Hepatic stellate cell (primary cell): ENCODE results near the gene GHRHR.

Source experiments
- DNase-seq: peaks from one replicate; pipeline ENCODE4 v3.0.0; 2011; ENCODE audit warnings: low spot score

GHRHR gene

GRCh38 chr7:30968294-30968693 lies 4.5 kb downstream of the GHRHR start:
- no peak for DNase-seq

GRCh38 chr7:30968747-30969603 lies 5.2 kb downstream of the GHRHR start:
- no peak for DNase-seq

GRCh38 chr7:30969604-30969970 lies 5.8 kb downstream of the GHRHR start:
- DNase-seq: no peak

DNA sequence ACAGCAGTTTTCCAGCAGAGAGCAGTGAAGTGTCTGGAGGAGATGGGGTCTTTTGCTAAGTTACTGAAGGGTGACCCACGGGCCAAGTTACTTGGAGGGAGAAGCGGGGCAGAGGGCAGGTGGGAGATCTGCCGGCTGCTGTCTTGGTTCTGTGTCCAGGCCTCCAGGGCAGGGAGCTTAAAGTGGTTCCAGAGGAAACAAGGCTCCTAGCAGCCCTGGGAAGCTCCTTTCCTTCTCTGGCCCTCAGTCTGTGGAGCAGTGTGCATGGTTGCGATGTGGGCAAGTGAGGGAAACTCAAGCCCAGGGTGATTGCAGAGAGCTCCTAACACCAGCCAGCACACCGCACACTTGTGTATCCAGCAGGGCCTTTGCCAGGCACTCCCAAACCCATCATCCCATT lies 6.3 kb downstream of the GHRHR start:
- no peak for DNase-seq

GRCh38 chr7:30970594-30971094 lies 6.9 kb downstream of the GHRHR start:
- no peak for DNase-seq

DNA sequence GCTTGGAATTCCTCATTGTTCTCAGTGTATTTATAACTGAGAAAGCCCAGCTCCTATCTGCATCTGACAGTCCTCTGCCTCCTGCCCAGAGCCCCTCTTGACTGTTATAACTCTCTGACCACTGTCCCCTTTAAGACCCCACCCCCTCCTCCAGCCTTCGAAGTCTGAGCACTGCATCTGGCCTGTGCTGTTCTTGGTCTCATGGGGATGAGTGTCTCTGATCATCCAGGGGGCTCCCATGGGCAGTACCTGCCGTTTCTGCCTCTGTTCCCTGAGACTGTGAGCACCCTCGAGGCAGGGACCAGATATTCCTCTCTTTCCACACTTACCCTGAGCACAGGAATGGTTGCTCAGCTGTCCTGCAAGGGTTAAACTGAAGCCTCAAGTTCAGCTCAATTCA lies 7.7 kb downstream of the GHRHR start:
- no peak for DNase-seq

DNA sequence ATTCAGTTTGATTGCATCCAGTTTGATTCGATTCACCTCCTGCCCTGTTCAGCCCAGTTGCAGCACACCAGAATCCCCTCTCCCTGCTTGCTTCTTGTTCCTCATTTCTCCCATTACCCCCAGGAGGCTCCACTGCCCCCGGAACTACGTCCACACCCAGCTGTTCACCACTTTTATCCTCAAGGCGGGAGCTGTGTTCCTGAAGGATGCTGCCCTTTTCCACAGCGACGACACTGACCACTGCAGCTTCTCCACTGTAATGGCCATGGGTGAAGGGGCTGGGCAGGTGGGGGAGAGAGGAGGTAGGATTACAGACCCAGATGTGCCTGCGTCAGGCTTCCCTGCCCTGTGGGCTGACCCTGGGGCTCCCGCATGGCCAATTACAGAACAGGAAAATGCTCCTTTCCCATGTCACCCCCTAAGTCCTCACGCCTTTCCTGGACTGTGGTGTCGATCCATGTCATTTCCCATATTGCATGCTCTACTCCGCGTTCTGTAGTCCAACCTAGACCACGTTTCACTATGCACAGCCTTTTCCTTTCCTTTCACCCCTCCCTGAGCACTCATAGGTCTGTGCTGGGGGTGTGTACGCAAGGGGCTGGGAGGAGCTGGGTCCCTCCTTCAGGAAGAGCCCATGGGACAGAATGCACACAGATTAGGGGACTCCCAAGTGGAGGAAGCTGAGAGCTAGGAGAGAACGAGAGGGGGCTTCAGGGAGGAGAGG lies 8.2 kb downstream of the GHRHR start:
- DNase-seq: no peak

DNA sequence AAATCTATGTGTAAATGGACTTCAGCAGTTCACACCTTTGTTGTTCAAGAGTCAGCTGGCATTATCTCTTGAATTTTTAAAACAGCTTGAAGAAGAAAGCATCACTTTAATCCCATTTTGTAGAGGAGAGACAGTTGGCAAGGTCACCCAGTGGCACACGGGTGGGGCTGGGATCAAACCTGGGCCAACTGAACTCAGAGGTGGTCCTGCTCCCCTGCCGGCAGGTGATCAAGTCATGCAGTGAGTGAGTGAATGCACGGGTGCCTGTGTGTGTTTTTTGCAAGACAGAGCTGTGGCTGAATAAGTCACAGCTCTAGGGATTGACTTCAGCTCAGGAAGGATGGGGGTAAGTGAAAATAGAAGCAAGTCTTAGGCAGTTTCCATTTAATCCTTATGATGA lies 9.5 kb downstream of the GHRHR start:
- no peak for DNase-seq

DNA sequence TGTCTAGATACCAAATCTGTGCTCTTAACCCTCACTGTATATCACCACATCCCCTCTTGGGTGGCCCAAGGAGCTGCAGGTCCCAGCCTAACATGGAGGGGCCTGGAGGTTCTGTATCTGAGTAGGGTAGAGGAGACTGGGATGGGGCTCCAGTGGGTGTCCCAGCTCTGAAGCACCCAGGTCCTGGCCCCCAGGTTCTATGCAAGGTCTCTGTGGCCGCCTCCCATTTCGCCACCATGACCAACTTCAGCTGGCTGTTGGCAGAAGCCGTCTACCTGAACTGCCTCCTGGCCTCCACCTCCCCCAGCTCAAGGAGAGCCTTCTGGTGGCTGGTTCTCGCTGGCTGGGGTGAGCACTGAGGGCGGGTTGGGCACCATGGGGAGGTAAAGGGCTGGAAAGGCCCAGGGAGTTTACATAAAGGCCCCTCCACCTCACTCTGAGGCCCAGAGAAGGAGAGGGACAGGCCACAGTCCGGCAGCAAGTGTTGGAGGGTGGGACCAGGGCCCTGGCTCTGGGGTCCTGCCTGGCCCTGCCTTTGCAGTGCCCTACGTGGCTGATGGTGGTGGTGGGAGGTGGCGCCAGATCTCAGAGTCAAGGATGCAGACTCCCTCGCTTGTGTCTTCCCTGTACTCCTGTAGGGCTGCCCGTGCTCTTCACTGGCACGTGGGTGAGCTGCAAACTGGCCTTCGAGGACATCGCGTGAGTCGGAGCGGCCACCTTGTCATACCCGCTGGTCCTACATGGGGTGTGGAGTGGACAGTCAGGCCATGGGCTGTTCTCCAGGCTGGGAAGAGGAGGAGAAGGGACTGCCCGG lies 10.2 kb downstream of the GHRHR start:
- DNase-seq: no peak

DNA sequence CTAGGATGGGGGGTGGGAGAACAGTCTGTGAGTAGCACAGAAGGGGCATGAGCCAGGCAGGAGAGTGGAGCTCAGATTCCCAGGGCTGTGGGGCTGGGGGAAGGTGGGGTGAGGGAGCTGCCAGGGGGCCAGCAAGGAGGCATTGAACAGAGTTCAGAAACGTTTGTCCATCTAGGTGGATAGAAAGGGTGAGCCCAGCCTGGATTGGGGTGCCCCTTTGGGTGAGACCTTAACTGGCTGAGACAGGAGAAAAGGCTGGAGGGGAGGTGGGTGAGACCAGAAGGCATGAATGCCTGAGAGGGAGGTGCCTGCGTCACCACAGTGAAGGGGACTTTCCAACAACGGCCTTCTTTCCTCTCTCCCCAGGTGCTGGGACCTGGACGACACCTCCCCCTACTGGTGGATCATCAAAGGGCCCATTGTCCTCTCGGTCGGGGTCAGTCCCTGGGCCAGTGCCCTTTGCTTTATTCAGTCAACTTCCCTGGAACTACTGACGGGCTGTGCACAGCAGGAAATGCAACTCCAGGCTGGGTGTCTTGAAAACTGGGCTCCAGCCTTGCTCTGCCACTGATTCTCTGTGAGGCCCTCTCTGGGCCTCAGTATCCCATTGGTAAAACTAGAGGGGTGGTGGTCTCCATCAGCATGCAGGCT lies 11.0 kb downstream of the GHRHR start:
- peak; percentile 49 for DNase-seq

- no peak for DNase-seq
These were observed 11.6 kb downstream of the GHRHR start for GRCh38 chr7:30975256-30975899.

DNA sequence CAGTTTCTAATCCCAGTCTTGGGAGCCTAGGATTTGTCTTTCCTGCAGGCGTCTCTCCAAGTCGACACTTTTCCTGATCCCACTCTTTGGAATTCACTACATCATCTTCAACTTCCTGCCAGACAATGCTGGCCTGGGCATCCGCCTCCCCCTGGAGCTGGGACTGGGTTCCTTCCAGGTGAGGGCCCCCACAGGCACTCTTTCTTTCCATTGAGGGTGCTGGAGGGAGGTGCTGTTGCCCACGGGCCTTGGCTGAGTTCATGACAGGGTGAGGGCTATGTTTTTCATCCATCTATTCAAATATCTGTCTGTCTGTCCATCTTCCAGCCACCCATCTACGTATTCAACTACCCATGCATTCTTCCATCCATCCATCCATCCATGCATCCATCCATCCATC lies 12.6 kb downstream of the GHRHR start:
- no peak for DNase-seq

DNA sequence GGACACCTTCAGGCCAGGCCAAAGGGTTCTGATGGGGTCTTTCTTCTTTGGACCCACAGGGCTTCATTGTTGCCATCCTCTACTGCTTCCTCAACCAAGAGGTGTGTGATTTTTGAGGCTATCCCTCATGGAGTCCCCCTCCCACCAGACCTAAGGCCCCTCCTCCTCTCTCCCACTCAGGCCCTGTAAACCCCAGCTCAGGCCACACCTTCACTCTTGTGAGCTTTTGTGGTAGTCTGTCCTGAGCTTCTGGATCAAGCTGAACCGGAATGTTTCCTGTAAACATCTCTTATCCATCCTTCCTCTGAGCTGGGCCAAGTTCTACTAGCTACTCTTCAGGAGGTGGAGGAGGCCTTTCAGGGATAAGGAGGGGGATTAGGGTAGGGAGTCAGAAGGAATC lies 13.5 kb downstream of the GHRHR start:
- no peak for DNase-seq

DNA sequence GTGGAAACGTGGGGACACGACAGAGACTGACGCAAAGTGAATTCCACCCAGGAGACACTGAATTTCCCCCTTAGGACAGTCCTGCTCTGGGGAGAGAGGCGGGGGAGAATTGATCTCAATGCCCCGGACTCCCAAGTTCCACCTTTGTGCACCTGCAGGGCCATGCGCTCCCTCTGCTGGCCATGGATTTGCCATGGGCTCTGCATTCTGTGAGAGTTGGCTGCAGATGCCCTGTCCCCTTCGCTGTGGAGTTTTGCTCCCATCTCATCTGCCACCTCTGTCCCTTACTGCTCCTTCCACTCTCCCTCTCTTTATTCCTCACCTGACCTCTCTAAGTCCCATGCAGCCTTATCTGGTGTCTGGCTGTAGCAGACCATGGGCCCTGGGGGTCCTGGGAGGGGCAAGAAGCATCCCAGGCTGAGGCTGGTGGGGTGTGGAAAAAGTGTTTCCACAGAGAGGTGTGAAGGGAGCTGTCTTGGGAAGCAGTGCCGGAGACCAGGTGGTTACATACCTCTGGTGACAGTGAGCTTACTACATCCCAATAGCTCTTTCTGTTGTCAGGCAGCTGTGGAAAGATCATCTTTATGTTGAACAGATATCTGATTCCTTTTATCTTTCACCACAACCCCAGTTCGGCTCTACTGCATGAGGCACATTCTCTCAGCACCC lies 14.3 kb downstream of the GHRHR start:
- no peak for DNase-seq

- no peak for DNase-seq
These were observed 15.3 kb downstream of the GHRHR start for GRCh38 chr7:30979027-30979426.

- DNase-seq: no peak
These were observed 16.4 kb downstream of the GHRHR start for GRCh38 chr7:30980194-30980593.

GRCh38 chr7:30980751-30981150 lies 17.0 kb downstream of the GHRHR start:
- no peak for DNase-seq

GRCh38 chr7:30983042-30983913 lies 19.5 kb downstream of the GHRHR start:
- DNase-seq: peak; percentile 87

GRCh38 chr7:30983914-30984247 lies 20.1 kb downstream of the GHRHR start:
- no peak for DNase-seq
